ENCODE measurements around the gene CDC6.

CDC6 gene

GRCh38 chr17:40311575-40311974, 23.9 kb downstream of the CDC6 start:
- DNase-seq (ENCODE audit: low read depth) = no peak

GRCh38 chr17:40312131-40312731, 24.6 kb downstream of the CDC6 start:
- no peak for DNase-seq (ENCODE audit: low read depth)

- no peak for DNase-seq (ENCODE audit: low read depth)
These were observed 25.4 kb downstream of the CDC6 start for GRCh38 chr17:40312893-40313667.

GRCh38 chr17:40313668-40314583, 26.2 kb downstream of the CDC6 start:
- DNase-seq (ENCODE audit: low read depth) = no peak

GRCh38 chr17:40314584-40314956, 26.9 kb downstream of the CDC6 start:
- peak; percentile 62 for DNase-seq (ENCODE audit: low read depth)

GRCh38 chr17:40315206-40315605, 27.5 kb downstream of the CDC6 start:
- no peak for DNase-seq (ENCODE audit: low read depth)

GRCh38 chr17:40315678-40316570, 28.2 kb downstream of the CDC6 start:
- no peak for DNase-seq (ENCODE audit: low read depth)

- DNase-seq (ENCODE audit: low read depth) = no peak
These were observed 29.1 kb downstream of the CDC6 start for GRCh38 chr17:40316571-40317344.

GRCh38 chr17:40317345-40317873, 29.7 kb downstream of the CDC6 start:
- DNase-seq (ENCODE audit: low read depth) = no peak

GRCh38 chr17:40317880-40318829, 30.5 kb downstream of the CDC6 start:
- DNase-seq (ENCODE audit: low read depth) = peak; percentile 89

- DNase-seq (ENCODE audit: low read depth) = no peak
These were observed 31.2 kb downstream of the CDC6 start for GRCh38 chr17:40318830-40319391.

GRCh38 chr17:40319651-40320540, 32.2 kb downstream of the CDC6 start:
- peak; percentile 77 for DNase-seq (ENCODE audit: low read depth)

- peak; percentile 53 for DNase-seq (ENCODE audit: low read depth)
These were observed 33.3 kb downstream of the CDC6 start for GRCh38 chr17:40320756-40321523.

GRCh38 chr17:40321524-40321929, 33.8 kb downstream of the CDC6 start:
- no peak for DNase-seq (ENCODE audit: low read depth)

GRCh38 chr17:40321961-40322357, 34.3 kb downstream of the CDC6 start:
- no peak for DNase-seq (ENCODE audit: low read depth)

- DNase-seq (ENCODE audit: low read depth) = peak; percentile 88
These were observed 35.0 kb downstream of the CDC6 start for GRCh38 chr17:40322358-40323315.
